Measurements from ENCODE around the gene DAZL.

The DAZL gene

DNA sequence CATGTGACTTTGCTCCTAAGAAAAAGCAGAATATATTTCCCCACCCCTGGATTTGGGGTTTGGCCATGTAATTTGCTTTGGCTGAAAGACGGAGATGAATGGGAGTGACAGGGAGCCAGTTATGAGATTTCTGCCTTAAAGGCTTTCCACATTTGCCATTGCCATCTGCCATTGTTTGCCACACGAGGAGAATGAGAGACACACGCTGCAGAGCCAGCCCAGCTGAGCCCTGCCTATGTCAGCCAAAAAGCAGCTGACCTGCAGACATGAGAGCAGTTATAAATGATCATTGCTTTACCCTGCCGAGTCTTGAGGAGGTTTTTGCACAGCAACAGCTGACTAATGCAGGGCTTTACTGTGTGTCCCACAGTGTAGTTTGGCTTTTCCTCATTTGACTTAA lies 51.1 kb downstream of the DAZL start:
- Histone ChIP-seq H2AFZ (ENCODE audit: low read length) (no peak overlapping the region), H3K9ac (ENCODE audit: low read length) (no peak overlapping the region), H3K4me3 (ENCODE audit: low read length) (no peak overlapping the region), H3K9me3 (replicated peaks; ENCODE audit: insufficient read depth, low read length) (no peaks in the 10 kb centered on the region), H3K27ac (ENCODE audit: low read length) (no peak overlapping the region), H3K4me1 (ENCODE audit: low read length) (no peaks in the 10 kb centered on the region), H3F3A (ENCODE audit: insufficient read depth, low read length) (no peaks in the 10 kb centered on the region), H4K20me1 (ENCODE audit: insufficient read depth, low read length) (no peaks in the 10 kb centered on the region), H3K27me3 (replicated peaks; ENCODE audit: insufficient read depth, low read length) (no peaks in the 10 kb centered on the region), H3K4me2 (ENCODE audit: low read depth, low read length) (no peak overlapping the region), H3K9me2 (replicated peaks; ENCODE audit: insufficient read depth, low read length) (no peaks in the 10 kb centered on the region), H3K79me2 (ENCODE audit: low read length) (no peaks in the 10 kb centered on the region), H3K36me3 (replicated peaks; ENCODE audit: insufficient read depth, low read length) (no peaks in the 10 kb centered on the region)
- DNase-seq: no peak
- TF ChIP-seq, protein P1, sequence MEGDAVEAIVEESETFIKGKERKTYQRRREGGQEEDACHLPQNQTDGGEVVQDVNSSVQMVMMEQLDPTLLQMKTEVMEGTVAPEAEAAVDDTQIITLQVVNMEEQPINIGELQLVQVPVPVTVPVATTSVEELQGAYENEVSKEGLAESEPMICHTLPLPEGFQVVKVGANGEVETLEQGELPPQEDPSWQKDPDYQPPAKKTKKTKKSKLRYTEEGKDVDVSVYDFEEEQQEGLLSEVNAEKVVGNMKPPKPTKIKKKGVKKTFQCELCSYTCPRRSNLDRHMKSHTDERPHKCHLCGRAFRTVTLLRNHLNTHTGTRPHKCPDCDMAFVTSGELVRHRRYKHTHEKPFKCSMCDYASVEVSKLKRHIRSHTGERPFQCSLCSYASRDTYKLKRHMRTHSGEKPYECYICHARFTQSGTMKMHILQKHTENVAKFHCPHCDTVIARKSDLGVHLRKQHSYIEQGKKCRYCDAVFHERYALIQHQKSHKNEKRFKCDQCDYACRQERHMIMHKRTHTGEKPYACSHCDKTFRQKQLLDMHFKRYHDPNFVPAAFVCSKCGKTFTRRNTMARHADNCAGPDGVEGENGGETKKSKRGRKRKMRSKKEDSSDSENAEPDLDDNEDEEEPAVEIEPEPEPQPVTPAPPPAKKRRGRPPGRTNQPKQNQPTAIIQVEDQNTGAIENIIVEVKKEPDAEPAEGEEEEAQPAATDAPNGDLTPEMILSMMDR (IDR thresholded peaks at IDR 0.05; ENCODE audit: low read length): no peak
- TF ChIP-seq EZH2 (optimal IDR thresholded peaks at IDR 0.05; ENCODE audit: low read depth, low read length) (no peak), EZH2phosphoT487 (IDR thresholded peaks at IDR 0.05; ENCODE audit: low read length) (no peak)

DNA sequence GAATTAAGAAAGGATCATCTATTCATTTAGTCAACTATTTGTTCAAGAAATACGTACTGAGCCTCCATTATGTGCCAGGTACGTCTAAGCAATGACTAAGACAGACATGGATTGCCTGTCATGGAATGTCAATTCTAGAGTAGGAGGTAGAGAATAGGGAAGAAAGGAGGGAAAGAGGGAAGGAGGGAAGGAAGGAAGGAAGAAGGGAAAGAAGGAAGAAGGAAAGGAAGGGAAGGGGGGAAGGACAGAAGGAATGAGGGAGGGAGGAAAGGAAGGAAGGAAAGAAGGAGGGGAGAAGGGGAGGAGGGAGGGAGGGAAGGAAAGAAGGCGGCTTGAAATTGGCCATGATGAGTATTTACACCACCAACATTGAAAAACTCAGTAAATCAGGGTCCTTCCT lies 52.5 kb downstream of the DAZL start:
- H3K27me3 ChIP-seq (replicated peaks; ENCODE audit: insufficient read depth, low read length): no peaks in the 10 kb centered on the region
- H3K27ac ChIP-seq (ENCODE audit: low read length): no peak overlapping the region
- DNase-seq: no peak
- no peak overlapping the region for H3K4me3 ChIP-seq (ENCODE audit: low read length)
- H3K79me2 ChIP-seq (ENCODE audit: low read length): no peaks in the 10 kb centered on the region
- no peaks in the 10 kb centered on the region for H3K36me3 ChIP-seq (replicated peaks; ENCODE audit: insufficient read depth, low read length)
- no peak overlapping the region for H3K4me2 ChIP-seq (ENCODE audit: low read depth, low read length)
- H3K9me2 ChIP-seq (replicated peaks; ENCODE audit: insufficient read depth, low read length): no peaks in the 10 kb centered on the region
- H2AFZ ChIP-seq (ENCODE audit: low read length): no peak overlapping the region
- no peaks in the 10 kb centered on the region for H3F3A ChIP-seq (ENCODE audit: insufficient read depth, low read length)
- no peak overlapping the region for H3K9ac ChIP-seq (ENCODE audit: low read length)
- no peaks in the 10 kb centered on the region for H3K9me3 ChIP-seq (replicated peaks; ENCODE audit: insufficient read depth, low read length)
- no peaks in the 10 kb centered on the region for H3K4me1 ChIP-seq (ENCODE audit: low read length)
- H4K20me1 ChIP-seq (ENCODE audit: insufficient read depth, low read length): no peaks in the 10 kb centered on the region
- no peak for TF ChIP-seq EZH2 (optimal IDR thresholded peaks at IDR 0.05; ENCODE audit: low read depth, low read length)
- TF ChIP-seq EZH2phosphoT487 (IDR thresholded peaks at IDR 0.05; ENCODE audit: low read length): no peak
- TF ChIP-seq, protein P1 (IDR thresholded peaks at IDR 0.05; ENCODE audit: low read length): no peak

DNA sequence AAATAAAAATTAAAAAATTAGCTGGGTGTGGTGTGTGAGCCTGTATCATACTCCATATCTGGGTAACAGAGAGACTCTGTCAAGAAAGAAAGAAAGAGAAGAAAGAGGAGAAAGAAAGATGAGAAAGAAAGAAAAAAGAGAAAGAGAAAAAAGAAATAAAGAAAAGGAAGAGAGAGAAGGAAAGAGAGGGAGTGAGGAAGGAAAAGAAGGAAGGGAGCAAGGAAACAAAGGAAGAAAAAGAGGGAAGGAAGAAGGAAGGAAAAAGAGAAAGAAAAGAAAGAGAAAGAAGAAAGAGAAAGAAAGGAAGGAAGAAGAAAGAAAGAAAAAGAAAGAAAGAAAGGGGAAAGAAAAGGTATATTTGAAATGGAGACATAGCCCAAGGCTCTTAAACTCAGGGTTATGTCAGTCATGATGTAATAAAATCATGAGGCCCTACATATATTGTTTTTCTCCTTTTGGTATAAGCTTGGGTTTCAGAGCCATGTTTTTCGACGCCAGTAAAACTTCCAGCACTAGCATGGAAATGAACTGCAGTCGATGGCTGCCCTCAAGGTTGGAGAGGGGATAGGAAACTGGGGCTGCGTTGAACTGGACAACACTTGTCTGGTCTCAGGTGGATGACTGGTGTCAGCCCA lies 53.8 kb downstream of the DAZL start:
- Histone ChIP-seq H2AFZ (ENCODE audit: low read length) (peak overlapping the region; percentile 77; the same call in 1 of the 2 replicates), H3K9me2 (replicated peaks; ENCODE audit: insufficient read depth, low read length) (no peaks in the 10 kb centered on the region), H3K79me2 (ENCODE audit: low read length) (no peaks in the 10 kb centered on the region), H3K9ac (ENCODE audit: low read length) (no peak overlapping the region), H3K4me3 (ENCODE audit: low read length) (no peak overlapping the region), H3K27ac (ENCODE audit: low read length) (no peak overlapping the region), H3K36me3 (replicated peaks; ENCODE audit: insufficient read depth, low read length) (no peaks in the 10 kb centered on the region), H3K9me3 (replicated peaks; ENCODE audit: insufficient read depth, low read length) (no peaks in the 10 kb centered on the region), H3K4me1 (ENCODE audit: low read length) (no peaks in the 10 kb centered on the region), H3K27me3 (replicated peaks; ENCODE audit: insufficient read depth, low read length) (no peaks in the 10 kb centered on the region), H4K20me1 (ENCODE audit: insufficient read depth, low read length) (no peaks in the 10 kb centered on the region), H3F3A (ENCODE audit: insufficient read depth, low read length) (no peaks in the 10 kb centered on the region), H3K4me2 (ENCODE audit: low read depth, low read length) (no peak overlapping the region)
- no peak for TF ChIP-seq EZH2phosphoT487 (IDR thresholded peaks at IDR 0.05; ENCODE audit: low read length)
- TF ChIP-seq EZH2 (optimal IDR thresholded peaks at IDR 0.05; ENCODE audit: low read depth, low read length): no peak
- TF ChIP-seq, protein P1 (IDR thresholded peaks at IDR 0.05; ENCODE audit: low read length): no peak
- DNase-seq: no peak
